ENCODE results near the gene CHMP4B.

GRCh38 chr20:33787253-33787891, 23.8 kb upstream of the CHMP4B start:
- TF ChIP-seq CTCF (conservative IDR thresholded peaks at IDR 0.05; ENCODE audit: low read depth, low read length) (no peak), EZH2 (IDR thresholded peaks at IDR 0.05; ENCODE audit: borderline replicate concordance, low read depth, low read length, poor library complexity, severe bottlenecking) (no peak)
